Measurements from ENCODE around the gene MSMP. TPM values are rescaled to one million over a fixed set of nuclear protein-coding genes. Genes with fewer than 3 reads are reported as not detected.

Gene MSMP
- total and polyA plus RNA-seq, 2 donors (not counting 1 experiment from before 2014, with no cell fraction given), result 2.3 to 3.9 TPM

DNA sequence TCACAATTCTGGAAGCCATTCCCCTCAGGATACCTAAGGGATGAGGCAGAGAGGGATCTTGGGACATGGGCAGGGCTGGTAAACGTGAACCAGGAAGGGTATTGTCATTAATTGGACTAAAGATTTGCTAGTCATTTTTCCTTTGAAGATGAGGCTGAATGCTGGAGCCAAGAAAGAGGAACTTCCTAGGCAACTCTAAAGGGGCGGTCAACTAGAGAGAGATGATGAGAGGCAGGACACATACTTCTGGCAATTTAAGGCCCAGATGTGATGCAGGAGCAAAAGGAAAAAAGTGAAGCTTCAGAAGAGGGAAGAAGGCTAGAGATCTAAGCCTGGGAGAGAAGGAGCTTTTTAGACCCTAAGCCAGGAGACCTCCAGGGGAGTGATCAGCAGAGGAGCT lies 10.6 kb downstream of the MSMP start:
- ChIA-PET CTCF (interaction anchor here (1.1 to 9.4 kb wide), 4 partner anchors 9 to 83 kb away, joined by 3 to 142 read pairs (median 32); partner anchors contain the start of genes CREB3 and TLN1), POLR2A (no interaction called here)
- Histone ChIP-seq H3K4me1 (ENCODE audit: control insufficient read depth in 2 of 2, insufficient read depth in 2 of 2, low read length in 2 of 2) (peaks cover 28 to 32% of the 10 kb centered on the region in 2 donors), H2AFZ (ENCODE audit: insufficient read depth, low read depth, low read length, poor library complexity, severe bottlenecking) (no peak overlapping the region), H3K4me2 (replicated peaks; ENCODE audit: low read depth, low read length, poor library complexity, severe bottlenecking) (no peak overlapping the region), H3K9me3 (ENCODE audit: control extremely low read depth in 1 of 3, control insufficient read depth in 2 of 3, insufficient read depth in 1 of 3, low read length in 2 of 3) (no peaks in the 10 kb centered on the region), H3K27ac (ENCODE audit: low read length in 2 of 2) (no peak overlapping the region), H3K4me3 (ENCODE audit: control extremely low read depth in 1 of 5, extremely low read depth in 1 of 5, insufficient read depth in 1 of 5, low read depth in 2 of 5, low read length in 4 of 5) (no peak overlapping the region), H3K36me3 (replicated peaks in 1 of 2; ENCODE audit: control extremely low read depth in 1 of 2, control insufficient read depth in 1 of 2, extremely low read depth in 1 of 2, insufficient read depth in 2 of 2, low read length in 1 of 2) (peaks cover 0 to 60% of the 10 kb centered on the region in 2 experiments), H4K20me1 (ENCODE audit: control insufficient read depth, insufficient read depth, low read length, poor library complexity, severe bottlenecking) (peaks cover 42% of the 10 kb centered on the region), H3K27me3 (replicated peaks in 1 of 4; ENCODE audit: control extremely low read depth in 1 of 4, control insufficient read depth in 3 of 4, insufficient read depth in 4 of 4, low read length in 3 of 4) (no peaks in the 10 kb centered on the region), H3K79me2 (ENCODE audit: control insufficient read depth, insufficient read depth, low read length) (peaks cover 67% of the 10 kb centered on the region), H3K9ac (ENCODE audit: low read length) (no peak overlapping the region)
- TF ChIP-seq, protein P1, sequence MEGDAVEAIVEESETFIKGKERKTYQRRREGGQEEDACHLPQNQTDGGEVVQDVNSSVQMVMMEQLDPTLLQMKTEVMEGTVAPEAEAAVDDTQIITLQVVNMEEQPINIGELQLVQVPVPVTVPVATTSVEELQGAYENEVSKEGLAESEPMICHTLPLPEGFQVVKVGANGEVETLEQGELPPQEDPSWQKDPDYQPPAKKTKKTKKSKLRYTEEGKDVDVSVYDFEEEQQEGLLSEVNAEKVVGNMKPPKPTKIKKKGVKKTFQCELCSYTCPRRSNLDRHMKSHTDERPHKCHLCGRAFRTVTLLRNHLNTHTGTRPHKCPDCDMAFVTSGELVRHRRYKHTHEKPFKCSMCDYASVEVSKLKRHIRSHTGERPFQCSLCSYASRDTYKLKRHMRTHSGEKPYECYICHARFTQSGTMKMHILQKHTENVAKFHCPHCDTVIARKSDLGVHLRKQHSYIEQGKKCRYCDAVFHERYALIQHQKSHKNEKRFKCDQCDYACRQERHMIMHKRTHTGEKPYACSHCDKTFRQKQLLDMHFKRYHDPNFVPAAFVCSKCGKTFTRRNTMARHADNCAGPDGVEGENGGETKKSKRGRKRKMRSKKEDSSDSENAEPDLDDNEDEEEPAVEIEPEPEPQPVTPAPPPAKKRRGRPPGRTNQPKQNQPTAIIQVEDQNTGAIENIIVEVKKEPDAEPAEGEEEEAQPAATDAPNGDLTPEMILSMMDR (IDR thresholded peaks at IDR 0.05), result no peak
- TF ChIP-seq EZH2 (IDR thresholded peaks at IDR 0.05; ENCODE audit: borderline replicate concordance, insufficient read depth, low read depth, low read length, poor library complexity, severe bottlenecking), result no peak
- no peak overlapping the region for H3K4me3 Mint-ChIP-seq
- WGBS (ENCODE audit: insufficient coverage), result 80% methylated on average over 2 of the region's 2 CpGs
- H3K27ac Mint-ChIP-seq, result no peak overlapping the region
- H3K27me3 Mint-ChIP-seq, result no peaks in the 10 kb centered on the region
- no peaks in the 10 kb centered on the region for H3K9me3 Mint-ChIP-seq (ENCODE audit: insufficient read depth)
- no peak for DNase-seq
- intact Hi-C loops (cut with micrococcal nuclease), result no loop called here
- peaks cover 37% of the 10 kb centered on the region for H3K4me1 Mint-ChIP-seq
- ATAC-seq (ENCODE audit: low read depth), result no peak

- peaks cover 11 to 15% of the 10 kb centered on the region in 2 donors for H3K4me1 ChIP-seq (ENCODE audit: control insufficient read depth in 2 of 2, insufficient read depth in 2 of 2, low read length in 2 of 2)
- no peak overlapping the region for H3K27ac ChIP-seq (ENCODE audit: low read length in 2 of 2)
- TF ChIP-seq, protein P1 (IDR thresholded peaks at IDR 0.05), result no peak
- no peak for TF ChIP-seq EZH2 (IDR thresholded peaks at IDR 0.05; ENCODE audit: borderline replicate concordance, insufficient read depth, low read depth, low read length, poor library complexity, severe bottlenecking)
- no peak for DNase-seq
- H3K9ac ChIP-seq (ENCODE audit: low read length), result no peak overlapping the region
- 82% methylated on average over 7 of the region's 7 CpGs for WGBS (ENCODE audit: insufficient coverage)
- H3K4me3 ChIP-seq (ENCODE audit: control extremely low read depth in 1 of 5, extremely low read depth in 1 of 5, insufficient read depth in 1 of 5, low read depth in 2 of 5, low read length in 4 of 5), result no peak overlapping the region
- H3K27ac Mint-ChIP-seq, result no peak overlapping the region
- ATAC-seq (ENCODE audit: low read depth), result no peak
- H3K4me1 Mint-ChIP-seq, result peaks cover 21% of the 10 kb centered on the region
- H3K79me2 ChIP-seq (ENCODE audit: control insufficient read depth, insufficient read depth, low read length), result peaks cover 50% of the 10 kb centered on the region
- no peak overlapping the region for H3K4me2 ChIP-seq (replicated peaks; ENCODE audit: low read depth, low read length, poor library complexity, severe bottlenecking)
- H3K9me3 Mint-ChIP-seq (ENCODE audit: insufficient read depth), result no peaks in the 10 kb centered on the region
- no peak overlapping the region for H2AFZ ChIP-seq (ENCODE audit: insufficient read depth, low read depth, low read length, poor library complexity, severe bottlenecking)
- peaks cover 28% of the 10 kb centered on the region for H4K20me1 ChIP-seq (ENCODE audit: control insufficient read depth, insufficient read depth, low read length, poor library complexity, severe bottlenecking)
- no peak overlapping the region for H3K4me3 Mint-ChIP-seq
- H3K27me3 Mint-ChIP-seq, result no peaks in the 10 kb centered on the region
- peaks cover 0 to 77% of the 10 kb centered on the region in 2 experiments for H3K36me3 ChIP-seq (replicated peaks in 1 of 2; ENCODE audit: control extremely low read depth in 1 of 2, control insufficient read depth in 1 of 2, extremely low read depth in 1 of 2, insufficient read depth in 2 of 2, low read length in 1 of 2)
- intact Hi-C loops (cut with micrococcal nuclease), result no loop called here
- no peaks in the 10 kb centered on the region for H3K27me3 ChIP-seq (replicated peaks in 1 of 4; ENCODE audit: control extremely low read depth in 1 of 4, control insufficient read depth in 3 of 4, insufficient read depth in 4 of 4, low read length in 3 of 4)
- POLR2A ChIA-PET, result interaction anchor here (0.6 kb wide), 1 partner anchor 1662 kb away, joined by 4 read pairs; no protein-coding TSS in a partner anchor
- CTCF ChIA-PET, result interaction anchor here (0.7 to 9.4 kb wide), 4 partner anchors 9 to 84 kb away, joined by 3 to 56 read pairs (median 3); partner anchors contain the start of genes CCDC107, CREB3, RMRP and TLN1
- H3K9me3 ChIP-seq (ENCODE audit: control extremely low read depth in 1 of 3, control insufficient read depth in 2 of 3, insufficient read depth in 1 of 3, low read length in 2 of 3), result no peaks in the 10 kb centered on the region
Observed at GRCh38 chr9:35741740-35742139, 12.3 kb downstream of the MSMP start.
